Amniotic stem cell (primary cell): ENCODE measurements around the gene FAM13C.
A peak's percentile ranks its signal among the peaks of the same experiment; 100 is the strongest.
"Not testable (repeated sequence)": the region's sequence is repeated elsewhere in the genome, so short reads cannot be mapped to it uniquely, and the experiment has no call there.

Source experiments
- DNase-seq: peaks from one replicate; lab custom pipeline; 2025; lab: John Stamatoyannopoulos, UW

FAM13C gene

DNA sequence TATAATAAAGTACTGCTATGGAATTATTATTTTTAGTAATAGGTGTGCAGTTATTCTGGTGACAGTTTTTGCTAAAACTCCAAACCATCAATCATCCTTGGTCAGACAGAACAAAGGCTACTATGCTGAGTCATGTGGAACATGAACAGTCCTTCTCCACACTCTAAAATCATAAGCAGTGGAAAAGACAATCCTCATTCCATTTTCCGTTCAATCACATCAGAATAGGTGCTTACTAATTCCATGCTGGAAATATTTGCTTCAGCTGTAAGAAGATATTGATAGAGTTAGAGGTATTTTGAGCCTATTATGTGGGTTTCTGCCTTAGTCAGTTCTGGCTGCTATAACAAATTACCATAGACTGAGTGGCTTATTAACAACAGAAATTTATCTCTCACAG lies 82.9 kb downstream of the FAM13C start:
- no peak for DNase-seq

- no peak for DNase-seq
These were observed 85.4 kb downstream of the FAM13C start for GRCh38 chr10:59276919-59277318.

GRCh38 chr10:59276133-59276532 lies 86.2 kb downstream of the FAM13C start:
- no peak for DNase-seq

GRCh38 chr10:59273445-59273844 lies 88.9 kb downstream of the FAM13C start:
- no peak for DNase-seq

GRCh38 chr10:59272061-59272460 lies 90.3 kb downstream of the FAM13C start:
- DNase-seq, result no peak

- no peak for DNase-seq
These were observed 91.2 kb downstream of the FAM13C start for GRCh38 chr10:59271160-59271559.

GRCh38 chr10:59270492-59270891 lies 91.9 kb downstream of the FAM13C start:
- no peak for DNase-seq

GRCh38 chr10:59269651-59270050 lies 92.7 kb downstream of the FAM13C start:
- DNase-seq, result no peak

- DNase-seq, result no peak
These were observed 93.9 kb downstream of the FAM13C start for GRCh38 chr10:59268460-59268859.

DNA sequence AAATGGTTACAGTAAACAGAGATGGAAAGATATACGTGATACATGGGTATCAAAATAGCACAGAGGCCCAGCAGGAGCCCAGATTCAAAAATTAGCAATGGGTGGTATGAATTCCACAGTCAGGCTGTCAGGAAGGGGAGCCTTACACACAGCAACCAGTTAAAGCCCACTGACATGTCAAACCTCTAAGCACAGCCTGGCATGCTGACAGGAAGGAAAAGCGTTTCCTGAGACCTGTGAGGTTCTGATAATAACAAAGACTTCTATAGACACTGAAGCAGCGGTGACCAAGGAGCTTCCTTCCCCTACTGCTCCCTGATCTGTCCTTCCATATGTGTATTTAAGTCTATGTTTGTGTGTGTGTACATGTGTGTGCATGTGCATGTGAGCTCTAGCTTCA lies 96.0 kb downstream of the FAM13C start:
- no peak for DNase-seq

- DNase-seq, result no peak
These were observed 97.2 kb downstream of the FAM13C start for GRCh38 chr10:59265141-59265540.

DNA sequence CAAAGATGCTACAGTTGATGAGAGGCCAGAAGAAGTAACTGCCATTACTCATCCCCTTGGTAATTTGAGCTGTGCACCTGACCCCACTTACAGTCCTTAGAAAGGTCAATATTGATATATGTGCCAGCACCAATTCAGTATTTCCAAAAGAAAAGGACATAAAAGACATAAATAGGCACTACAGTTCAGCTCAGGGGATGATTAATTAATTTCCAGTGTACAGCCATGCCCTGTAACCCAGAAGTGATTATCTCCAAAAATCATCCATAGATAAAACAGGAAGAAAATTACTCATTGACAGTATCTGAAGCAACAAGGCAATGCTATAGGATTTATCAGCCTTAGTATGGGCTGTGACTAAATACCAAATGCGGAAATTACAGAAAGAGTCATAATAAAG lies 103.5 kb downstream of the FAM13C start:
- DNase-seq, result no peak

- DNase-seq, result no peak
These were observed 105.1 kb downstream of the FAM13C start for GRCh38 chr10:59257224-59257623.

DNA sequence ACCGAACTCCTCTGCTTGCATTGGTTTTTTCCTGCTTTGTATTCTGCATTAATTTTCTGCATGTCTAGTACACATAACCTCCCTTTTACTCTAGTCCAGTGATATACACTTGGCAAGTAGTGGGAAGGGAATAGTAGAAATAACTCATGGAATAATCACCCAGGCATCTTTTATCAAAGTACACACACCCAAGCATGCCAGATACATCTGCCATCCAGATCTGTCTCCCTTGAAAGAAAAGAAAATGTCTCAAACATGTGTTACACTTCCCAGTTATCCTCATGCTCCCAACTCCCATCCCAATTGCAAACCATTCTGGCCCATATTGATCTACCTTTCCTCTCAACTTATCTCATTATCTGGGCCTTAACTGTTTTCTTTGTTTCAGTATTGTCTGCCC lies 106.9 kb downstream of the FAM13C start:
- no peak for DNase-seq

GRCh38 chr10:59252491-59252890 lies 109.9 kb downstream of the FAM13C start:
- DNase-seq, result no peak

DNA sequence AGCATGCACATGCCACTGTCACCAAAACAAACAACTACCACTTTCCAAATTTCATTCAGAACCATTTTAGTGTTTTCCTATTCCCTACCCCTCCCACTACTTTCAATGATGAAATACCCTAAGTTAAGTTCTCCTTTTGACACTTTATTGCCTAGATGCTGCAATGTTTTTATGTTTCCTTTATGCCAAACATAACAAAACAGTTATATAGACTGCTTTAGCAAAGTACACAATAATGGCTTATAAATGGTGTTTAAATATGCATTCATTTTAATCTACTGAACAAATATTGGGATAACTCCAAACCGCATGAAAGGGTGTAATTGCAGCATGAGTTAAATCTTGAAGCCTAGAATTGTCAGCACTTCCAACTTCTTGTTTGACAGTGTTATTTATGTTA lies 116.7 kb downstream of the FAM13C start:
- no peak for DNase-seq

GRCh38 chr10:59244871-59245270 lies 117.5 kb downstream of the FAM13C start:
- no peak for DNase-seq

DNA sequence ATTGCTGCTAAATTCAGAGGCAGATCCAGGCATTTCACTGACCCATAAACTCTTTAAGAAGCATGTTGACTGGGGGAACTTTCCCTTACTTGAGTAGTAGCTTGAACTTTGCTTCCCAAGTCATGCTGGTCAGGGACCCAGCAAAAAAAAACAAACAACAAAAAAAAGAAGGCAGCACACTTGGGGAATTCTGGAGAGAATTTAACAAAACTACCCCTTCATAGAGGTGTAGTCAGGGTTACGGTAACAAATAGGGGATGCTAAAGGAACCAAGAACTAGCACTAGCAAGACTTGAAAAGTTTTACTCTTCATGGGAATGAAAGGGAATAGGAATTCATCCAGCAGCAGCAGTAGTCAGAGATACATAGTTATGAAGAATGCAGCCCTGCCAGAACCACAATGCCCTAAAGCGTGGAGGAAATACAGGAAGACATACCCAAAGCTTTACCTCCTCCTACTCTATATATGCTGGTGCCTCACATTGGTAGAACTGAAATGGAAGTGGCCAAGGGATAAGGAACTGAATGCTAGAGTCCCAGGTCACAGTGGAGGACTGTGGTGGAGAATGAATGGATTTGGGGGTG lies 118.6 kb downstream of the FAM13C start:
- DNase-seq, result no peak

DNA sequence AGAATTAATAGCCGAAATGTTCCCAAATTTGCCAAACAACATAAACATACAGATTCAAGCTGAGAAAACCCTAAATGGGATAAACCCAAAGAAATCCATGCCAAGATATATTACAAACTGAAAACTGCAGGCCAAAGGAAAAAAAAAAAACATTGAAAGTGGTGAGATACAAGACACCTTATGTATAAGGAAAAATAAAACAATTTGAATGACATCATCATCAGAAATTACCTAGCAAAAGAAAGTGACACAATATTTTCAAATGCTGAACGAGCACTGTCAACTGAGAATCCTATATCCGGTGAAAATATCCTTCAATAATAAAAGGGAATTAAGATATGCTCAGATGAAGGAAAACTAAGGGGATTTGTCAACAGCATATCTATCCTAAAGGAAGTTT lies 119.4 kb downstream of the FAM13C start:
- no peak for DNase-seq

DNA sequence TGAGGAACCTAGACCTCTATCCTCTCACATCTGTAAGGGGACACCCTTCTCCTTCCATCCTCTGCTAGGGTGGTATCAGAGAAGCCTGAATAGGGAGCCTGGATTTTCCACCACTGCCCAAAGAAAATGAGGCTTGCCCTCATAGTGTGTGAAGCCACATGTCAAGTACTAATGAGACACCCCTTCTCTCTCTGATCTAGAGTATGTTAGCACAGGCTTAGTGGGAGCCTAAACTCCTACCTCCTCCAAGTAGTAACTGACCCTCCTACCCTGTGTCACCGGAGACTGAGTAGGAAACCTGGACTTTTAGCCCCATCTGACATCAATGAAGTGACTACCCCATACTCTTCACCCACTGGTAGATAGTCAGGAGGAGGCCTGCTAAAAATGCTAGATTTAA lies 120.3 kb downstream of the FAM13C start:
- no peak for DNase-seq

GRCh38 chr10:59240582-59241183 lies 121.7 kb downstream of the FAM13C start:
- DNase-seq, result peak; percentile 23

DNA sequence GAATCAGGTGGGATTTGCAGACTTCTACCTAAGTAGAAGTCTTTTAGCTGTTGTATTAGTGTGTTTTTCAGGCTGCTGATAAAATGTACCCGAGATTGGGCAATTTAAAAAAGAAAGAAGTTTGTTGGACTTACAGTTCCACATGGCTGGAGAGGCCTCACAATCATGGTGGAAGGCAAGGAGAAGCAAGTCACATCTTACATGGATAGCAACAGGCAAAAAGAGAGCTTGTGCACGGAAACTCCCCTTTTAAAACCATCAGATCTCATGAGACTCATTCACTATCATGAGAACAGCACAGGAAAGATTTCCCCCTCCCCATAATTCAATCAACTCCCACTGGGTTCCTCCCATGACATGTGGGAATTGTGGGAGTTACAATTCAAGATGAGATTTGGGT lies 123.2 kb downstream of the FAM13C start:
- not testable (repeated sequence) for DNase-seq

- DNase-seq, result no peak
These were observed 124.6 kb downstream of the FAM13C start for GRCh38 chr10:59237775-59238174.

DNA sequence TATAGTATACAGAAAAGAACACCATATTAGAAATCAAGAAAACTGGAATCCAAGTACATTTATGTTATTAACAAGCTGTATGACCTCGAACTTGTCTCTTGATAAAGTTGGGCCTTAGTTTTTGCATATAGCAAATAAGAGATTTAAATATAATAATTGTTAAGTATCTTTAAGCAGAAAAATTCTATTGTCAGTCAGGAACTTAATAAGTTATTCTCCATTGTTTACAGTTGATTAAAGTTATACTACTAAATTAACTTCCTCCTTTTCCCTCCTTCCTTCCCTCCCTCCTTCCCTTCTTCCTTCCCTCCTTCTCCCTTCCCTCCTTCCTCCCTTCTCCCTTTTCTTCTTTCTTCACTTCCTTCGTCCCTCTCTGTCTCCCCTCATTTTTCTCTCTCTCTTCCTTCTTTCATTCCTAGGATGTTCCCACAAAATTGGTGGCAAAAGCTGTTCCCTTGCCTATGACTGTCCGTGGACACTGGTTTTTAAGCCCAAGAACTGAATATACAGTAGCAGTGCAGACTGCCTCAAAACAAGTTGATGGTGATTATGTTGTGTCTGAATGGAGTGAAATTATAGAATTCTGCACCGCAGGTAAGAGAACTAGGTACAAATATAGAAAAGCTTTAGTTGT lies 126.2 kb downstream of the FAM13C start:
- no peak for DNase-seq
